Breast epithelium (tissue), 4 donors: ENCODE measurements around the gene RPL15. TPM values are rescaled to one million over a fixed set of nuclear protein-coding genes. Genes with fewer than 3 reads are reported as not detected.

Experiments
- DNase-seq, 2 donors: peaks; one replicate each; pipeline ENCODE4 v3.0.0-alpha.2; 2019; ENCODE audit warnings: low spot score in 2 of 2
- H3K27ac ChIP-seq, 2 donors: fragments of 200-600 bp; sonication (generic) in 1 of 2; one replicate each; pipeline ENCODE4 v1.5.1; 2016 to 2019; ENCODE audit warnings: mild to moderate bottlenecking in 1 of 2
- H3K27me3 ChIP-seq, 2 donors: fragments of 200-600 bp; sonication (generic) in 1 of 2; one replicate each; pipeline versions ENCODE4 v1.5.1 to v1.6.0; 2017 to 2019; ENCODE audit warnings: control low read depth in 1 of 2, mild to moderate bottlenecking in 1 of 2
- H3K36me3 ChIP-seq: fragments of 200-600 bp; one replicate; pipeline ENCODE4 v1.5.1; 2019
- H3K4me1 ChIP-seq, 2 donors: fragments of 200-600 bp; sonication (generic); one replicate each; pipeline ENCODE4 v1.5.1; 2016 to 2019; ENCODE audit warnings: control low read depth in 1 of 2
- H3K4me3 ChIP-seq, 3 donors: fragments of 200-600 bp; sonication (generic); 1 replicate in 2 of 3; 2 replicates in 1 of 3; pipeline ENCODE4 v1.5.1; 2016 to 2019; ENCODE audit warnings: mild to moderate bottlenecking in 3 of 3, moderate library complexity in 2 of 3
- H3K9me3 ChIP-seq, 2 donors: fragments of 200-600 bp; sonication (generic) in 1 of 2; one replicate each; pipeline ENCODE4 v1.5.1; 2016 to 2019; ENCODE audit warnings: control low read depth in 1 of 2
- CTCF ChIP-seq, 3 donors: fragments of 450-650 bp; IDR thresholded peaks; one replicate each; pipeline ENCODE4 v1.5.1; 2016 to 2017; ENCODE audit warnings: antibody characterized with exemption in 3 of 3, mild to moderate bottlenecking in 3 of 3, moderate library complexity in 3 of 3
- POLR2A ChIP-seq: fragments of 450-650 bp; IDR thresholded peaks from one replicate; pipeline ENCODE4 v1.6.1; 2016; ENCODE audit warnings: antibody characterized with exemption, mild to moderate bottlenecking, moderate library complexity
- POLR2AphosphoS5 ChIP-seq, 3 donors: sonication (generic); formaldehyde crosslinking; IDR thresholded peaks; one replicate each; pipeline ENCODE4 v1.6.1; 2017; ENCODE audit warnings: antibody characterized with exemption in 3 of 3
- intact Hi-C: fragments of 100-400 bp; cut with DNase I; formaldehyde crosslinking; loops from one replicate; pipeline ENCODE4 v1.15.1; 2023; ENCODE audit warnings: low total_unique reads
- total RNA-seq, 3 donors: library from RNA; depleted of rRNA; stranded (reverse); fragments of >200 nt; gene quantifications; one replicate each; pipeline ENCODE4 v1.1.0, GENCODE V29; 2016

RPL15 gene
- total RNA-seq, 3 donors from 2014 or later: 2,644 to 3,809 (median 3,544) TPM

DNA sequence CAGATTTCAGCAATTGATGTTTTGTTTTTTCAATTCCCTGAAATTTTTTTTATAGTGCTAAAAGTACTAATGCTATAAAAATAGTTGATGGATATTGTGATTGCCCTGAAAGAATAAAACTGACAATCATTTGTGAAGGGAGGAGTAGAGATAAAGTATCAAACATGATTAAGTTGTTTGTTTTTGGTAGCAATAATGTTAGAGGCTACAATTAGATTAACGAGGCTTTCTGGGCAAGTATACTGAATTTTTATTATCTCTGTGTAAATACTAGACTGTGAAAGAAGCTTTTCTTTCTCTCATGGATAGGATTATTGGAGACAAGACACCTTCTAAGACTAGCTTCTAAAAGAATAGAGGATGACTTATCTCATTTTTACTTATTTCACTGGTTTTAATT, 43.7 kb downstream of the RPL15 start:
- intact Hi-C loops: no loop called here
- no peaks in the 10 kb centered on the region for H3K27me3 ChIP-seq
- no peaks in the 10 kb centered on the region for H3K9me3 ChIP-seq
- no peak overlapping the region for H3K27ac ChIP-seq
- TF ChIP-seq POLR2A (no peak), POLR2AphosphoS5 (IDR thresholded peaks at IDR 0.05) (no peak), CTCF (IDR thresholded peaks at IDR 0.05) (no peak)
- peaks cover 0 to 2% of the 10 kb centered on the region in 2 donors for H3K4me1 ChIP-seq
- H3K4me3 ChIP-seq: no peak overlapping the region
- H3K36me3 ChIP-seq: no peaks in the 10 kb centered on the region
- no peak for DNase-seq

- Histone ChIP-seq H3K27ac (no peak overlapping the region), H3K4me1 (peaks cover 0 to 2% of the 10 kb centered on the region in 2 donors), H3K36me3 (no peaks in the 10 kb centered on the region), H3K27me3 (no peaks in the 10 kb centered on the region), H3K9me3 (no peaks in the 10 kb centered on the region), H3K4me3 (no peak overlapping the region)
- intact Hi-C loops: no loop called here
- no peak for DNase-seq
- TF ChIP-seq CTCF (IDR thresholded peaks at IDR 0.05) (no peak), POLR2A (no peak), POLR2AphosphoS5 (IDR thresholded peaks at IDR 0.05) (no peak)
Observed at GRCh38 chr3:23961066-23961465, 44.1 kb downstream of the RPL15 start.

- no peak overlapping the region for H3K27ac ChIP-seq
- no peaks in the 10 kb centered on the region for H3K9me3 ChIP-seq
- no peaks in the 10 kb centered on the region for H3K36me3 ChIP-seq
- intact Hi-C loops: no loop called here
- H3K4me1 ChIP-seq: peaks cover 0 to 2% of the 10 kb centered on the region in 2 donors
- no peaks in the 10 kb centered on the region for H3K27me3 ChIP-seq
- no peak overlapping the region for H3K4me3 ChIP-seq
- no peak for DNase-seq
- TF ChIP-seq POLR2A: no peak
- TF ChIP-seq CTCF (IDR thresholded peaks at IDR 0.05): no peak
- TF ChIP-seq POLR2AphosphoS5 (IDR thresholded peaks at IDR 0.05): no peak
Observed at GRCh38 chr3:23961913-23962312, 45.0 kb downstream of the RPL15 start.

GRCh38 chr3:23964537-23965235, 47.8 kb downstream of the RPL15 start:
- no peak for DNase-seq
- TF ChIP-seq POLR2AphosphoS5 (IDR thresholded peaks at IDR 0.05) (no peak), POLR2A (no peak), CTCF (IDR thresholded peaks at IDR 0.05) (no peak)
- Histone ChIP-seq H3K4me1 (no peaks in the 10 kb centered on the region), H3K36me3 (no peaks in the 10 kb centered on the region), H3K27ac (no peak overlapping the region), H3K9me3 (no peaks in the 10 kb centered on the region), H3K4me3 (no peak overlapping the region), H3K27me3 (no peaks in the 10 kb centered on the region)
- intact Hi-C loops: no loop called here

DNA sequence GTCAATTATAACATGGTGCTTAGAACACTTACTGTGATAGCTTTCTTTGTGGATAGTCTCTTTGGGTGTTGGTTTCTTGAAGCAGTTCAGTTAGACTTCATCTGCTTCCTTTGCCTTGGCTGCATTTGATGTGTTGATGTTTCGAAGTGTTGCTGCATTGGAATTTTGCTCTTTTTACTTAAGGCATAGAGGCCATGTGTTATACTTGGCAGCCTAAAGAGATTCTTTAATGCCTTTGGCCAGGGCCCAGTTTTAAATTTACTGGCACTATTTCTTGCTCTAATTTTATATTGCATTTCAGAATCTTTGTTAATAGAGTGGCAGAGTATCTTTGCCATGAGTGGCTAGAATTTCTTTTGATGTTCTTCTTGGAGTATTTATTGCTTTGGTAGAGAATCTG, 49.4 kb downstream of the RPL15 start:
- Histone ChIP-seq H3K9me3 (no peaks in the 10 kb centered on the region), H3K27ac (no peak overlapping the region), H3K27me3 (no peaks in the 10 kb centered on the region), H3K36me3 (no peaks in the 10 kb centered on the region), H3K4me3 (no peak overlapping the region), H3K4me1 (no peaks in the 10 kb centered on the region)
- TF ChIP-seq POLR2A (no peak), CTCF (IDR thresholded peaks at IDR 0.05) (no peak), POLR2AphosphoS5 (IDR thresholded peaks at IDR 0.05) (no peak)
- intact Hi-C loops: no loop called here
- no peak for DNase-seq
